Neural crest cell (in vitro differentiated cells): Measurements from ENCODE around the gene FLG2. TPM values are rescaled to one million over a fixed set of nuclear protein-coding genes. Genes with fewer than 3 reads are reported as not detected.

Source experiments
- DNase-seq: peaks from one replicate; pipeline ENCODE4 v3.0.0; 2021; ENCODE audit warnings: low read depth, mixed read lengths, low spot score
- H3K27ac Mint-ChIP-seq: one replicate; pipeline ENCODE4 v1.8.0; 2021; ENCODE audit warnings: mild to moderate bottlenecking, mixed read lengths; ENCODE audit not compliant: unreplicated experiment
- H3K27me3 Mint-ChIP-seq: 2 replicates; pipeline ENCODE4 v1.8.0; 2021; ENCODE audit warnings: low read depth, mild to moderate bottlenecking, mixed read lengths
- H3K36me3 Mint-ChIP-seq: 2 replicates; pipeline ENCODE4 v1.8.0; 2021; ENCODE audit warnings: low read depth, mild to moderate bottlenecking, mixed read lengths
- H3K4me1 Mint-ChIP-seq: 2 replicates; pipeline ENCODE4 v1.8.0; 2021; ENCODE audit warnings: mixed read lengths
- H3K4me3 Mint-ChIP-seq: one replicate; pipeline ENCODE4 v1.8.0; 2021; ENCODE audit warnings: mild to moderate bottlenecking, mixed read lengths
- H3K9me3 Mint-ChIP-seq: 2 replicates; pipeline ENCODE4 v1.8.0; 2021; ENCODE audit warnings: mixed read lengths
- total RNA-seq: library from RNA; stranded (reverse); gene quantifications from 2 replicates; pipeline ENCODE4 v1.2.1, GENCODE V29; 2021
- TF ChIP-seq, protein P1 (sequence below): fragments of 200-600 bp; sonication (generic); conservative IDR thresholded peaks from 2 replicates; pipeline ENCODE4 v1.5.0; 2021; ENCODE audit warnings: antibody characterized with exemption, mild to moderate bottlenecking

FLG2 gene
- total RNA-seq, 1 donor from 2014 or later, result not detected

DNA sequence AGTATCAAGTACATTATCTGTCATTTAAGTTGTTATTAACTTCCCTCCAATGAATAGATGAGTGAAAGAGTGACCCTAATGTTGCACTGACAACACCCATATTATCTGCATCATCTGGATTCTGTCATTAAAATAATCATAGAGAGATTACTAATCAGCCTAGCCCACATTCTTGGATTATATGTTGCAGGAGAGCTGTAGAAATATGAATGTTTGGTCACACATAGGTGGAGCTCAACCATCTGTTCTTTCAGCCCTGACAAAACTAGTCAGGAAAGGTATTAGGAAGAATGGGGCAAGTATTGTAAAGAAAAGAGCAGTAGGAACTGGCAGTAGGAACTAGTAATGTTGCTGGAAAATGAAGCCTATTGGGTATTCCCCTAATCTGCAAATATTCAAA lies 15.4 kb downstream of the FLG2 start:
- Mint-ChIP-seq H3K27me3 (no peaks in the 10 kb centered on the region), H3K4me3 (no peak overlapping the region), H3K9me3 (peaks cover 15% of the 10 kb centered on the region), H3K4me1 (no peaks in the 10 kb centered on the region), H3K36me3 (peaks cover 2% of the 10 kb centered on the region), H3K27ac (no peak overlapping the region)
- TF ChIP-seq, protein P1, sequence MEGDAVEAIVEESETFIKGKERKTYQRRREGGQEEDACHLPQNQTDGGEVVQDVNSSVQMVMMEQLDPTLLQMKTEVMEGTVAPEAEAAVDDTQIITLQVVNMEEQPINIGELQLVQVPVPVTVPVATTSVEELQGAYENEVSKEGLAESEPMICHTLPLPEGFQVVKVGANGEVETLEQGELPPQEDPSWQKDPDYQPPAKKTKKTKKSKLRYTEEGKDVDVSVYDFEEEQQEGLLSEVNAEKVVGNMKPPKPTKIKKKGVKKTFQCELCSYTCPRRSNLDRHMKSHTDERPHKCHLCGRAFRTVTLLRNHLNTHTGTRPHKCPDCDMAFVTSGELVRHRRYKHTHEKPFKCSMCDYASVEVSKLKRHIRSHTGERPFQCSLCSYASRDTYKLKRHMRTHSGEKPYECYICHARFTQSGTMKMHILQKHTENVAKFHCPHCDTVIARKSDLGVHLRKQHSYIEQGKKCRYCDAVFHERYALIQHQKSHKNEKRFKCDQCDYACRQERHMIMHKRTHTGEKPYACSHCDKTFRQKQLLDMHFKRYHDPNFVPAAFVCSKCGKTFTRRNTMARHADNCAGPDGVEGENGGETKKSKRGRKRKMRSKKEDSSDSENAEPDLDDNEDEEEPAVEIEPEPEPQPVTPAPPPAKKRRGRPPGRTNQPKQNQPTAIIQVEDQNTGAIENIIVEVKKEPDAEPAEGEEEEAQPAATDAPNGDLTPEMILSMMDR, result no peak
- no peak for DNase-seq

DNA sequence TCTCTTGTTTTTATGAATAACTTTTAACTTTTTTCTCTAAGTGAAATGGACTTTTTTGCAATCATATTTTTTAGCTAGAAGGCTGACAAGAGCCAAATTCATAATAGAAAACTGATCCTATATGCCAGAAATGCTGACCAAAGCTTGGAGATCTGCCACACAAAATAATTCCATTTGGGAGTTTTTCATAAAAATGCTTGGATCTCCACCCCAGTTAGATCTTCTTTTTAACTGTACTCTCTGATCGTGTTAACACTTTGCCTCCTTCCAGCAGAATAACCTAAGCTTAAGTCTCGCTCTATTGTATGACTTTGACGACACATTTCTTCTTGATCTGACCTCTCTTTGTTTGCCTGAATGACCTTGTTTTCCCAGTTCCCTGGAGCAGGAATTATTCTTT lies 16.8 kb downstream of the FLG2 start:
- peaks cover 11% of the 10 kb centered on the region for H3K9me3 Mint-ChIP-seq
- H3K27ac Mint-ChIP-seq, result no peak overlapping the region
- DNase-seq, result no peak
- H3K4me1 Mint-ChIP-seq, result no peaks in the 10 kb centered on the region
- no peaks in the 10 kb centered on the region for H3K27me3 Mint-ChIP-seq
- TF ChIP-seq, protein P1, result no peak
- H3K4me3 Mint-ChIP-seq, result no peak overlapping the region
- peaks cover 2% of the 10 kb centered on the region for H3K36me3 Mint-ChIP-seq

DNA sequence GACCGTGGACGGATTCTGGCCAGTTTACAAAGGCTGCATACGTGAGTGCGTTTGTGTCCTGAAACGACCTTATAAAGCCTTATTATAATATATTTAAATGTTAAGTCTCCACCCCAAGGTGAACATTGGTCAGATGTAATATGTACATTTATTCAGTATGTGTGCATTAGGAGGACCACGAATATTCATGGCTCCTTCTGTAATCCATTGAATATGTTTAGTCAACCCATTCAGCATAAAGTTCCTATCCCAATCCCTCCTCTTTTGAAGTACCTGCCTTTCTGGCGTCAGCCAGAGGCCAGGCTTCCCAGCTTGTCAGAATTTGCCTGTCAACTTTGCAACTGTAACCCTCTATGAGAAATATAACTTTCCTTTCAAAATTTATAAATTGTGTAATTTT lies 24.4 kb downstream of the FLG2 start:
- DNase-seq, result no peak
- Mint-ChIP-seq H3K27ac (no peak overlapping the region), H3K36me3 (peaks cover 2% of the 10 kb centered on the region), H3K4me3 (no peak overlapping the region), H3K9me3 (peaks cover 25% of the 10 kb centered on the region), H3K4me1 (no peaks in the 10 kb centered on the region), H3K27me3 (no peaks in the 10 kb centered on the region)
- TF ChIP-seq, protein P1, result no peak

DNA sequence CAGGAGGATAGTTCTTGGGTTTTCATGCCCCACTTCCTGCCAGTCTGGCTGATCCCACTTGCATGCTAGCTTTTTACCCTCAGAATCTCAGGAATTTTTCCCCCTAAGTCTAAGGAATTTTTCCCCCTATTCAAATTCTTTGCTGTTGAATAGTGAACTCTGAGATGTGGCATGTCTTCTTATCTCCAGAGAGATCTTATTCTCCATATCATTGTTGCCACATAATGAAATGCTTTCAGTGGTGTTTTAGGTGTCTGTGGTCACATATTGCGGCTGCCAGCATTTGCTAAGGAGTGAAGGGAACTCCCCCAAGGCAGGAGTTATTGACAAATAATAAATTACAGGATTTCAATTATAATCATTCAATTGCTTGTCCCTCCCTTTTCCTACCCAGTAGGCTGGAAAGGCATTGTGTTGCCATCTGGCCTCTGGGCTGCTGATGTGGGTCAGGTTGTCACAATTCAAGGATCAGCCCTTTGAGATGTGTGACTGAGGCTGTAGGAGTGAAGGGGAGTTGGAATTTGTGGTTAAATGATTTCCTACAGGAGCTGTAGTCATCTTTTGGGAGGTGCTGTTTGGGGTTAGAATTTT lies 30.9 kb downstream of the FLG2 start:
- TF ChIP-seq, protein P1, result no peak
- Mint-ChIP-seq H3K36me3 (no peaks in the 10 kb centered on the region), H3K4me1 (no peaks in the 10 kb centered on the region), H3K9me3 (peaks cover 29% of the 10 kb centered on the region), H3K27me3 (no peaks in the 10 kb centered on the region), H3K4me3 (no peak overlapping the region), H3K27ac (no peak overlapping the region)
- DNase-seq, result no peak

DNA sequence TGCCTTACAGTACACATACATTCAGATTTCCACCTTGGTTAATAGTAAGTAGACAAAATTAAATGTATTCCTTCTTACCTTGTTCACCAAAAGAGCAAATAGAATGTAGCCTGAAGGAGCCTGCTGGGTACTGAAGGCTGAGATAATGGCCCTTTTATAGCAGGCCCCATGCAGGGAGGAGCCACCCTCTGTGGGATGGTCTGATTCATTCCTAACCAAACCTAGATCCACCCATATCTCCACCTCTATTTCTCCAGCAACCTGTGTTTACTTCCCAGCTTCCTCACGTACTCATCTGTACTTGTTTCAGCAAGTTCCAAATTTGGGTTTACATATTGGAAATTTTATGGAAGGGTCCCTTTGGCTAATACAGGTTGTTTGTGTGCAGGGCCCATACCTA lies 34.7 kb downstream of the FLG2 start, which contains the start of gene FLG:
Gene FLG (minus strand): TSS at position 129 of the 400 bp plus-strand sequence. CDS start 9,783 bp downstream, outside the sequence.
- Mint-ChIP-seq H3K4me1 (no peaks in the 10 kb centered on the region), H3K27me3 (no peaks in the 10 kb centered on the region), H3K9me3 (peaks cover 27% of the 10 kb centered on the region), H3K4me3 (no peak within 1 kb of the TSS), H3K27ac (no peak within 1 kb of the TSS), H3K36me3 (no peaks in the 10 kb centered on the region)
- TF ChIP-seq, protein P1, result no peak
- DNase-seq, result no peak
